Skeletal muscle tissue (tissue), 4 donors: ENCODE data around the gene LILRA5. TPM values are rescaled to one million over a fixed set of nuclear protein-coding genes. Genes with fewer than 3 reads are reported as not detected.
"Not testable (repeated sequence)": the region's sequence is repeated elsewhere in the genome, so short reads cannot be mapped to it uniquely, and the experiment has no call there.

Experiments used
- H3K27ac ChIP-seq: one replicate; pipeline ENCODE4 v1.7.0; 2013; ENCODE audit warnings: mild to moderate bottlenecking, low read depth, low read length, inconsistent platforms
- H3K27me3 ChIP-seq, 3 donors: one replicate each; pipeline ENCODE4 v1.7.0; 2013; ENCODE audit warnings: low read length in 3 of 3; ENCODE audit not compliant: control insufficient read depth in 3 of 3, insufficient read depth in 3 of 3
- H3K36me3 ChIP-seq, 3 donors: one replicate each; pipeline ENCODE4 v1.7.0; 2013; ENCODE audit warnings: low read length in 3 of 3; ENCODE audit not compliant: control insufficient read depth in 3 of 3, insufficient read depth in 3 of 3
- H3K4me1 ChIP-seq, 3 donors: one replicate each; pipeline ENCODE4 v1.7.0; 2013; ENCODE audit warnings: low read length in 3 of 3, mild to moderate bottlenecking in 3 of 3; ENCODE audit not compliant: control insufficient read depth in 3 of 3, insufficient read depth in 3 of 3
- H3K4me3 ChIP-seq, 3 donors: one replicate each; pipeline ENCODE4 v1.7.0; 2013; ENCODE audit warnings: low read length in 3 of 3
- H3K9ac ChIP-seq, 3 donors: one replicate each; pipeline ENCODE4 v1.7.0; 2013; ENCODE audit warnings: low read length in 3 of 3, mild to moderate bottlenecking in 3 of 3, moderate library complexity in 2 of 3, low read depth in 1 of 3
- H3K9me3 ChIP-seq, 3 donors: one replicate each; pipeline ENCODE4 v1.7.0; 2013; ENCODE audit warnings: low read length in 3 of 3; ENCODE audit not compliant: control insufficient read depth in 3 of 3
- total RNA-seq: library from RNA; depleted of rRNA; stranded (reverse); fragments of >200 nt; gene quantifications from one replicate; pipeline ENCODE4 v1.2.3, GENCODE V29; 2014
- donor health status: Osteomylitis.

The LILRA5 gene
- total RNA-seq, 1 donor from 2014 or later: 2.6 TPM

DNA sequence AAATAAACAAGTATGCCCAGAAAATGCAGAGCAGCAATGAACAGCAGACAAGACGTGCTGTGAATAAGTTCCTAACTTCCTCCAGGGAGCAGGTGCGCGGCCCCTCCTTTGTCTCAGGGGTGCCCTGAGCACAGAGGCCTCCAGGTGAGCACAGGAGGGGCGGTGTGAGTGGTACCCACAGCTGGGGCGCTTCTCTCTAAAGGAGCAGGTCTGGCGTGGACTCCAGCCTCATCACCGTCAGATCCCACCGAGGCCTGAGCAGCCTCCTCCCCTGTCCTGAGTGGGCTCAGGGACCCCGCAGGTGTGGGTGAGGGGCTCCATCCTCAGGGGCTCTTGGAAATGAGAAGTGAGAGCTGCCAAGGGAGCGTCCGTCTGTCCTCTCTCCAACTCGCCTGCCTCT is 3.2 kb downstream of the LILRA5 start:
- Histone ChIP-seq H3K9ac (no peak overlapping the region), H3K27ac (no peak overlapping the region), H3K9me3 (peaks cover 0 to 3% (median 0%) of the 10 kb centered on the region in 3 donors), H3K4me1 (no peaks in the 10 kb centered on the region), H3K4me3 (no peak overlapping the region), H3K27me3 (peaks cover 0 to 6% (median 5%) of the 10 kb centered on the region in 3 donors), H3K36me3 (no peaks in the 10 kb centered on the region)

DNA sequence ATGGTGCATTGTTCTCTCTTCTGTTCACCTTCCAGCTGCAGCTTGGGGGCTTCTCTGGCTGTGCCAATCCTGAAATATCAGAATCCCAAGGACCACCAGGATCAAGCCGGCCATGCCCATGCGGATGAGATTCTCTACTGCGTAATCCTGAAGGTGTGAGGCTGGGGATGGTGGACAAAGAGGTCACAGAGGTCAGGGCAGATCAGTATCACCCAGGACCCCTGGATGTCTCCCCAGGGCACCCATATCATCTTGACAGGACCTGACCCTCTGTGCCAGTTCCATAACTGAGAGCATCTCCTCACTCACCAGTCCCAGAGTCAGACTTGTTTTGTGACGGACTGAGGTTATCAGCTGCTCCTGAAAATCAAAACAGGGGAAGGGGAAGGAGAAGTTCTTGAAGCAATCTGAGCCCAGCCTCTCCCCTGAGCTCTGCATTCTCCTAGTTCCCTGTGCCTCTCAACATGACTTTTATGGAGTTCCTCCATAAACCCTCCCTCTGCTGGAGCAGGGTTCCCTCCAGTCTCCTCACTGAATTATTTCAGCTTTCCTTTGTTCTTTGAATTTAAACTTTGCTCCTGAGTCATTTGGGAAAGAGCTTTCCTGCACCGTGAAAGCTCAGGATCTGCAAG is 5.5 kb downstream of the LILRA5 start:
- no peaks in the 10 kb centered on the region for H3K36me3 ChIP-seq
- peaks cover 0 to 3% (median 0%) of the 10 kb centered on the region in 3 donors for H3K9me3 ChIP-seq
- no peaks in the 10 kb centered on the region for H3K4me1 ChIP-seq
- no peak overlapping the region for H3K4me3 ChIP-seq
- H3K27ac ChIP-seq: no peak overlapping the region
- no peak overlapping the region for H3K9ac ChIP-seq
- H3K27me3 ChIP-seq: peaks cover 0 to 5% (median 4%) of the 10 kb centered on the region in 3 donors

- Histone ChIP-seq H3K9me3 (peaks cover 0 to 3% (median 0%) of the 10 kb centered on the region in 3 donors), H3K4me1 (no peaks in the 10 kb centered on the region), H3K36me3 (no peaks in the 10 kb centered on the region), H3K27me3 (peaks cover 0 to 5% (median 4%) of the 10 kb centered on the region in 3 donors), H3K4me3 (no peak overlapping the region), H3K9ac (no peak overlapping the region), H3K27ac (no peak overlapping the region)
Observed at GRCh38 chr19:54305141-54305540, 7.8 kb downstream of the LILRA5 start.

GRCh38 chr19:54302257-54302656 is 10.7 kb downstream of the LILRA5 start:
- no peak overlapping the region for H3K9ac ChIP-seq
- no peaks in the 10 kb centered on the region for H3K4me1 ChIP-seq
- no peaks in the 10 kb centered on the region for H3K36me3 ChIP-seq
- peaks cover 0 to 3% (median 0%) of the 10 kb centered on the region in 3 donors for H3K9me3 ChIP-seq
- no peak overlapping the region for H3K4me3 ChIP-seq
- peaks cover 0 to 8% (median 5%) of the 10 kb centered on the region in 3 donors for H3K27me3 ChIP-seq
- H3K27ac ChIP-seq: no peak overlapping the region

- Histone ChIP-seq H3K4me3 (no peak overlapping the region), H3K9me3 (no peaks in the 10 kb centered on the region), H3K27ac (no peak overlapping the region), H3K36me3 (no peaks in the 10 kb centered on the region), H3K27me3 (peaks cover 0 to 5% (median 0%) of the 10 kb centered on the region in 3 donors), H3K9ac (no peak overlapping the region), H3K4me1 (no peaks in the 10 kb centered on the region)
Observed at GRCh38 chr19:54299515-54299914, 13.5 kb downstream of the LILRA5 start.

DNA sequence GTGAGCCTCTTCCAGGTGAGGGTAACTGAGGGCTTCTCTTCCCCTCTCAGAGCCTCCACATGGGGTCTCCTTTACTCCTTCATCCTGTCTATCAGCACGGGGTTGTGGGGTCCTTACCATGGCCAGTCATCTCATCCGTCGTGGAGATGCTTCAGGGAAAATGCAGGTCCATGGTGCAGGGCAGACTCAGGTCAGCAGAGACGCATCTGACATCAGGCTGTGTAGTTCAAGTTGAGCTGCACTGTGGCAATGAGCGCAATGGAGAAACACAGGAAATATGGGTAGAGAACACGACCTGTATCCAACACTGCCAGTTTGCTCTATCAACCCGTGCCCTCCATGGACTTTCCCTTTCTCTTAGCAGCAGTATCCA is 13.9 kb downstream of the LILRA5 start:
- Histone ChIP-seq H3K9ac (no peak overlapping the region), H3K27me3 (peaks cover 0 to 5% (median 0%) of the 10 kb centered on the region in 3 donors), H3K4me1 (no peaks in the 10 kb centered on the region), H3K27ac (no peak overlapping the region), H3K36me3 (no peaks in the 10 kb centered on the region), H3K4me3 (no peak overlapping the region), H3K9me3 (no peaks in the 10 kb centered on the region)

DNA sequence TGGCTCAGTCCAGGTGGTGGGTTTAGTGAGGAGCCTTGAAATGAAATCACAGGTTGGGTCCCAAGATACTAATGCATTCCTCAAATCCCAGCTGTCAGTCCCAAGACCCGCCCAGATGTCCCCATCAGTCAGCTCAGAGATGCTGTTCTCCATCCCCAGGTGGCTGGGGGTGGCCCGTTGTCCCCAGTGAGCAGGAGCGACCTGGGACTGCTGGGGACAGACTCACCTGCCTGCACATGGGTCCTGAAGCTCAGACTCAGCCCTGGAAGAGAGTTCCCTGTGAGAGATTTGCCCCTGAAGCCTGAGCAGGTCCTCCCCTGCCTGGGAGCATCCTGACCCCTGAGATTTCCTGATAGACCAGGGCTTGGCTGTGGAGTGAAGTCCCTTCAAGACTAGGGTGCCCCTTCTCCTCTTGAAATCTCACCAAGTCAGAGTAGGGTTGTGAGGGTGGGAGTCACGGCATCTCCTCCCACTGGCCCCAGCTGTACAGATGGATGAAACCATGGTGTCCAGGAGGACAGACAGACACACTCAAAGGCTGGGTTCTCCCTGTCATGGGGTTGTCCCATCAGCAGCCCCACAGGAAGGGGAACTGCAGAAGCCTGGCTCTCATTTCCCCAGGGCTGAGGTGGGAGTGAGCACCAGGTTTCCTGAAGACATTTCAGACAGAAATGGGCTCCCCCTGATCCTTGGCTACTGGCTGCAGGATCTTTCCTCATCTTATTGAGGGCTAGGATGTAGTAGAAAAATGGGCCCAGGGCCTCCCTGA is 14.4 kb downstream of the LILRA5 start:
- H3K36me3 ChIP-seq: no peaks in the 10 kb centered on the region

GRCh38 chr19:54297759-54298305 is 15.1 kb downstream of the LILRA5 start:
- no peak overlapping the region for H3K27ac ChIP-seq
- no peak overlapping the region for H3K9ac ChIP-seq
- no peaks in the 10 kb centered on the region for H3K36me3 ChIP-seq
- H3K9me3 ChIP-seq: no peaks in the 10 kb centered on the region
- no peaks in the 10 kb centered on the region for H3K4me1 ChIP-seq
- H3K4me3 ChIP-seq: no peak overlapping the region
- peaks cover 0 to 5% (median 3%) of the 10 kb centered on the region in 3 donors for H3K27me3 ChIP-seq

More for the DNA sequence above, 14.4 kb downstream of the LILRA5 start:
- no peak overlapping the region for H3K4me3 ChIP-seq
- H3K27ac ChIP-seq: no peak overlapping the region
- H3K9ac ChIP-seq: no peak overlapping the region
- H3K4me1 ChIP-seq: no peaks in the 10 kb centered on the region
- peaks cover 0 to 5% (median 3%) of the 10 kb centered on the region in 3 donors for H3K27me3 ChIP-seq
- no peaks in the 10 kb centered on the region for H3K9me3 ChIP-seq

- Histone ChIP-seq H3K4me1 (no peaks in the 10 kb centered on the region), H3K27ac (no peak overlapping the region), H3K9ac (no peak overlapping the region), H3K9me3 (no peaks in the 10 kb centered on the region), H3K4me3 (no peak overlapping the region), H3K36me3 (no peaks in the 10 kb centered on the region), H3K27me3 (peaks cover 0 to 5% (median 3%) of the 10 kb centered on the region in 3 donors)
Observed at GRCh38 chr19:54294539-54294938, 18.4 kb downstream of the LILRA5 start.

- not testable (repeated sequence) for H3K27me3 ChIP-seq, H3K9me3 ChIP-seq
Observed at GRCh38 chr19:54289160-54289559, 23.8 kb downstream of the LILRA5 start.

More at GRCh38 chr19:54289160-54289559, 23.8 kb downstream of the LILRA5 start:
- not testable (repeated sequence) for H3K4me3 ChIP-seq, H3K36me3 ChIP-seq, H3K9ac ChIP-seq, H3K4me1 ChIP-seq, H3K27ac ChIP-seq
